ENCODE results near the gene EFNA3. TPM values are rescaled to one million over a fixed set of nuclear protein-coding genes. Genes with fewer than 3 reads are reported as not detected.

EFNA3 gene
- total RNA-seq, 1 experiment from 2014 or later: 12.5 TPM

DNA sequence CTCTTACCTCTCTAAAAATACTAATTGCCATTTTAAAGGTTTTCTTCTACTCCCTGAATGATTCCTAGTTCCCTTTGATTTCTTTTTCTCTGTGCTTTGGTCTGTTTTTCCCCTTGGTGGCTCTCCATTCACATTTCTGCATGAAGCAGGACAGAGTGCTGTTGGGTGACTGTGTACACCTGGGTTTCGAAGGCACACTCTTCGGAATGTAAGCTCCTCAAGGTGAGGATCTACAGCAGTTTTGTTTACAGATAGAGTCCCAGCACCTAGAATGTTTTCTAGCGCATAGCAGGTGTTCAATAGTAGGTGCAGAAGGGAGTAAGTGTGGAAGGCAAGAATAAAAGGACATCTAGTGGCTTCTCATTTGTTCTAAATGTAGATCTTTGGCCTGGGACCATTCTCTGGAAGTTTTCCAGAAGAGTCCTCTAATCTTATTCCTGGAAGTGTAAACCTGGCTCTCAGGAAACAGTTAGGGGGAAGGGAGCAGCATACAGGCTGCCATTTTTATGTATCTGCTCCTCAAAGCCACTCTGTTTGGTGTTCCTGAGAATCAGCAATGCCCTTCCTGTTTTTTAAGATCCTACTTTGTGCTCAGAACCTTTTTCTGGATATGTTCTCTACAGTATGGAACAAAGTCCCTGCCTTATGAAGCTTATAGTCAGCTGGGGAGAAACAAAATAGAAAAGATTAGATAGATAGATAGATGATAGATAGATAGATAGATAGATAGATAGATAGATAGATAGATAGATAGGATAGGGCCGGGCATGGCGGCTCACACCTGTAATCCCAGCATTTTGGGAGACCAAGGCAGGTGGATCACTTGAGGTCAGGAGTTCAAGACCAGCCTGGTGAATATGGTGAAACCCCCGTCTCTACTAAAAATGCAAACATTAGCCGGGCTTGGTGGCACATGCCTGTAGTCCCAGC lies 26.2 kb downstream of the EFNA3 start (continued):
- no peak for TF ChIP-seq FOXP4 (CRISPR knock-in tag; IDR thresholded peaks at IDR 0.05)
- TF ChIP-seq, protein P1, sequence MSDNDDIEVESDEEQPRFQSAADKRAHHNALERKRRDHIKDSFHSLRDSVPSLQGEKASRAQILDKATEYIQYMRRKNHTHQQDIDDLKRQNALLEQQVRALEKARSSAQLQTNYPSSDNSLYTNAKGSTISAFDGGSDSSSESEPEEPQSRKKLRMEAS (CRISPR knock-in tag; IDR thresholded peaks at IDR 0.05): no peak

- DNase-seq (ENCODE audit: low spot score): no peak
- Mint-ChIP-seq H3K4me3 (no peak overlapping the region), H3K27me3 (ENCODE audit: low read depth) (peaks cover 14% of the 10 kb centered on the region), H3K9me3 (no peaks in the 10 kb centered on the region), H3K36me3 (no peaks in the 10 kb centered on the region), H3K27ac (peak overlapping the region; percentile 2; the same call in 1 of the 2 replicates), H3K4me1 (no peaks in the 10 kb centered on the region)
- TF ChIP-seq, protein P2, sequence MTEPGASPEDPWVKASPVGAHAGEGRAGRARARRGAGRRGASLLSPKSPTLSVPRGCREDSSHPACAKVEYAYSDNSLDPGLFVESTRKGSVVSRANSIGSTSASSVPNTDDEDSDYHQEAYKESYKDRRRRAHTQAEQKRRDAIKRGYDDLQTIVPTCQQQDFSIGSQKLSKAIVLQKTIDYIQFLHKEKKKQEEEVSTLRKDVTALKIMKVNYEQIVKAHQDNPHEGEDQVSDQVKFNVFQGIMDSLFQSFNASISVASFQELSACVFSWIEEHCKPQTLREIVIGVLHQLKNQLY (CRISPR knock-in tag; IDR thresholded peaks at IDR 0.05): no peak
- TF ChIP-seq IRF1 (CRISPR knock-in tag; IDR thresholded peaks at IDR 0.05): no peak
- no peak for TF ChIP-seq ZMAT4 (CRISPR knock-in tag; IDR thresholded peaks at IDR 0.05)
- POLR2A ChIA-PET: no interaction called here
- CTCF ChIA-PET: interaction anchor here (2.3 to 3.2 kb wide), 2 partner anchors 14 to 20 kb away, joined by 5 to 17 read pairs; no protein-coding TSS in a partner anchor
- ATAC-seq: no peak
These were observed 27.0 kb downstream of the EFNA3 start for GRCh38 chr1:155105604-155106011.

- no peaks in the 10 kb centered on the region for H3K9me3 Mint-ChIP-seq
- ATAC-seq: no peak
- peaks cover 14% of the 10 kb centered on the region for H3K27me3 Mint-ChIP-seq (ENCODE audit: low read depth)
- ChIA-PET CTCF (interaction anchor here (0.6 to 3.2 kb wide), 7 partner anchors 9 to 85 kb away, joined by 3 to 25 read pairs (median 5); partner anchors contain the start of gene KRTCAP2), POLR2A (no interaction called here)
- TF ChIP-seq ETV6 (CRISPR knock-in tag; IDR thresholded peaks at IDR 0.05) (no peak), ESRRA (CRISPR knock-in tag; IDR thresholded peaks at IDR 0.05; ENCODE audit: borderline replicate concordance) (no peak), ZSCAN18 (CRISPR knock-in tag; IDR thresholded peaks at IDR 0.05) (no peak), FOXP1 (CRISPR knock-in tag; IDR thresholded peaks at IDR 0.05; ENCODE audit: borderline replicate concordance) (no peak), ZNF317 (CRISPR knock-in tag; IDR thresholded peaks at IDR 0.05; ENCODE audit: borderline replicate concordance, low read depth) (no peak), FOXJ3 (CRISPR knock-in tag; IDR thresholded peaks at IDR 0.05; ENCODE audit: borderline replicate concordance) (no peak), GRHL2 (CRISPR knock-in tag; IDR thresholded peaks at IDR 0.05; ENCODE audit: insufficient replicate concordance, severe bottlenecking) (no peak)
- TF ChIP-seq, protein P3, sequence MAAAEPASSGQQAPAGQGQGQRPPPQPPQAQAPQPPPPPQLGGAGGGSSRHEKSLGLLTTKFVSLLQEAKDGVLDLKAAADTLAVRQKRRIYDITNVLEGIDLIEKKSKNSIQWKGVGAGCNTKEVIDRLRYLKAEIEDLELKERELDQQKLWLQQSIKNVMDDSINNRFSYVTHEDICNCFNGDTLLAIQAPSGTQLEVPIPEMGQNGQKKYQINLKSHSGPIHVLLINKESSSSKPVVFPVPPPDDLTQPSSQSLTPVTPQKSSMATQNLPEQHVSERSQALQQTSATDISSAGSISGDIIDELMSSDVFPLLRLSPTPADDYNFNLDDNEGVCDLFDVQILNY (CRISPR knock-in tag; IDR thresholded peaks at IDR 0.05): no peak
- TF ChIP-seq, protein P4, sequence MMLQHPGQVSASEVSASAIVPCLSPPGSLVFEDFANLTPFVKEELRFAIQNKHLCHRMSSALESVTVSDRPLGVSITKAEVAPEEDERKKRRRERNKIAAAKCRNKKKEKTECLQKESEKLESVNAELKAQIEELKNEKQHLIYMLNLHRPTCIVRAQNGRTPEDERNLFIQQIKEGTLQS (CRISPR knock-in tag; conservative IDR thresholded peaks at IDR 0.05): no peak
- no peaks in the 10 kb centered on the region for H3K36me3 Mint-ChIP-seq
- no peak for DNase-seq (ENCODE audit: low spot score)
- peaks cover under 1% of the 10 kb centered on the region; the same call in 1 of the 2 replicates for H3K4me1 Mint-ChIP-seq
- H3K4me3 Mint-ChIP-seq: no peak overlapping the region
- no peak overlapping the region for H3K27ac Mint-ChIP-seq
These were observed 28.2 kb downstream of the EFNA3 start for GRCh38 chr1:155106862-155107261.
